Right atrium auricular region (tissue), 2 donors: ENCODE data around the gene ROPN1. TPM values are rescaled to one million over a fixed set of nuclear protein-coding genes. Genes with fewer than 3 reads are reported as not detected.

ENCODE experiments used
- DNase-seq: peaks from one replicate; pipeline ENCODE4 v3.0.0-alpha.2; 2019; ENCODE audit warnings: low spot score
- H3K27ac ChIP-seq, 2 donors: fragments of 200-600 bp; sonication (generic); 1 replicate in 1 of 2; 2 replicates in 1 of 2; pipeline ENCODE4 v1.5.1; 2016 to 2019
- H3K27me3 ChIP-seq, 2 donors: fragments of 200-600 bp; sonication (generic); one replicate each; pipeline versions ENCODE4 v1.5.1 to v1.6.0; 2017 to 2019
- H3K36me3 ChIP-seq: fragments of 200-600 bp; sonication (generic); one replicate; pipeline ENCODE4 v1.5.1; 2016
- H3K4me1 ChIP-seq, 2 donors: fragments of 200-600 bp; sonication (generic); one replicate each; pipeline versions ENCODE4 v1.5.1 to v1.6.0; 2017 to 2019
- H3K4me3 ChIP-seq, 2 donors: fragments of 200-600 bp; sonication (generic); 1 replicate in 1 of 2; 2 replicates in 1 of 2; pipeline ENCODE4 v1.5.1; 2017 to 2019; ENCODE audit warnings: mild to moderate bottlenecking in 1 of 2, moderate library complexity in 1 of 2
- H3K9me3 ChIP-seq, 2 donors: fragments of 200-600 bp; sonication (generic); one replicate each; pipeline ENCODE4 v1.5.1; 2019
- CTCF ChIP-seq, 2 donors: fragments of 200-600 bp; sonication (generic); IDR thresholded peaks; one replicate each; pipeline ENCODE4 v1.5.1; 2019; ENCODE audit warnings: antibody characterized with exemption in 2 of 2
- total RNA-seq, 2 donors: library from RNA; depleted of rRNA; stranded (reverse); fragments of >200 nt; gene quantifications; one replicate each; pipeline ENCODE4 v1.1.0, GENCODE V29; 2016

The ROPN1 gene
- total RNA-seq, 2 donors from 2014 or later: not detected

- Histone ChIP-seq H3K4me3 (no peak overlapping the region), H3K27ac (no peak overlapping the region), H3K36me3 (peaks cover 17% of the 10 kb centered on the region), H3K9me3 (no peaks in the 10 kb centered on the region), H3K4me1 (no peaks in the 10 kb centered on the region), H3K27me3 (no peaks in the 10 kb centered on the region)
- no peak for TF ChIP-seq CTCF (IDR thresholded peaks at IDR 0.05)
- no peak for DNase-seq
Measured at GRCh38 chr3:123949641-123950040, 42.3 kb downstream of the ROPN1 start.

GRCh38 chr3:123948449-123948848 is 43.5 kb downstream of the ROPN1 start:
- Histone ChIP-seq H3K27ac (no peak overlapping the region), H3K4me1 (no peaks in the 10 kb centered on the region), H3K36me3 (peaks cover 29% of the 10 kb centered on the region), H3K9me3 (no peaks in the 10 kb centered on the region), H3K4me3 (no peak overlapping the region), H3K27me3 (no peaks in the 10 kb centered on the region)
- TF ChIP-seq CTCF (IDR thresholded peaks at IDR 0.05): no peak
- DNase-seq: no peak

GRCh38 chr3:123947482-123947881 is 44.4 kb downstream of the ROPN1 start:
- H3K9me3 ChIP-seq: no peaks in the 10 kb centered on the region
- no peak overlapping the region for H3K4me3 ChIP-seq
- peaks cover 30% of the 10 kb centered on the region for H3K36me3 ChIP-seq
- no peak for TF ChIP-seq CTCF (IDR thresholded peaks at IDR 0.05)
- no peaks in the 10 kb centered on the region for H3K4me1 ChIP-seq
- H3K27ac ChIP-seq: no peak overlapping the region
- no peak for DNase-seq
- no peaks in the 10 kb centered on the region for H3K27me3 ChIP-seq

GRCh38 chr3:123941542-123941941 is 50.4 kb downstream of the ROPN1 start:
- Histone ChIP-seq H3K27ac (no peak overlapping the region), H3K36me3 (peaks cover 15% of the 10 kb centered on the region), H3K4me3 (no peak overlapping the region), H3K27me3 (no peaks in the 10 kb centered on the region), H3K9me3 (no peaks in the 10 kb centered on the region), H3K4me1 (no peaks in the 10 kb centered on the region)
- TF ChIP-seq CTCF (IDR thresholded peaks at IDR 0.05): no peak
- DNase-seq: no peak

- no peak for DNase-seq
- H3K27me3 ChIP-seq: no peaks in the 10 kb centered on the region
- H3K4me3 ChIP-seq: no peak overlapping the region
- H3K36me3 ChIP-seq: peaks cover 15% of the 10 kb centered on the region
- H3K27ac ChIP-seq: no peak overlapping the region
- no peaks in the 10 kb centered on the region for H3K4me1 ChIP-seq
- TF ChIP-seq CTCF (IDR thresholded peaks at IDR 0.05): peak in 1 of 2 donors; percentile 39
- H3K9me3 ChIP-seq: no peaks in the 10 kb centered on the region
Measured at GRCh38 chr3:123941121-123941520, 50.8 kb downstream of the ROPN1 start.

GRCh38 chr3:123939706-123940105 is 52.2 kb downstream of the ROPN1 start:
- H3K27ac ChIP-seq: no peak overlapping the region
- no peak for TF ChIP-seq CTCF (IDR thresholded peaks at IDR 0.05)
- H3K9me3 ChIP-seq: no peaks in the 10 kb centered on the region
- H3K36me3 ChIP-seq: peaks cover 14% of the 10 kb centered on the region
- no peak for DNase-seq
- H3K27me3 ChIP-seq: no peaks in the 10 kb centered on the region
- H3K4me3 ChIP-seq: no peak overlapping the region
- no peaks in the 10 kb centered on the region for H3K4me1 ChIP-seq
